NB4 (cell line): ENCODE data around the gene CHAMP1.

Source experiments
- POLR2A ChIP-seq: IDR thresholded peaks from 2 replicates; pipeline ENCODE4 v1.6.1; 2011; ENCODE audit warnings: mild to moderate bottlenecking; ENCODE audit not compliant: insufficient read length; ENCODE audit errors: extremely low read depth
- TF ChIP-seq, protein P1 (sequence below): IDR thresholded peaks from one replicate; pipeline ENCODE4 v1.5.1; 2012; ENCODE audit warnings: low read depth, low read length
- TF ChIP-seq, protein P2 (sequence below): IDR thresholded peaks from 2 replicates; pipeline ENCODE4 v1.6.1; 2011; ENCODE audit warnings: low read depth, low read length

DNA sequence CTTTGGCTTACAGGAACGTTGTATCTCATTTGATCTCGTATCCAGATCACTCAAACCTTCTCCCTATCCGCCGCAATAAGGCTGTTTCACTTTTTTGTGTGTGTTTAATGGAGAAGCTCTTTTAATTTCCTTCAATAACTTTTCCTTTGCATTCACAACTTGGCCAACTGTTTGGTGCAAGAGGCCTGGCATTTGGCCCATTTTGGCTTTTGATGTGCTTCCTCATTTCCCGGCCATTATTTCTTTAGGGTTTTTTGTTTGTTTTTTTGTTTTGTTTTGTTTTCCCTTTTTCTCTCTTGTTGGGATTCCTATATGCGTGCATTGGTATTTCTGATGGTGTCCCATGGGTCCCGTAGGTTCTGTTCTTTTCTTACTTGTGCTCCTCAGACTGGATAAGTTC is 39.0 kb upstream of the CHAMP1 start:
- TF ChIP-seq, protein P1, sequence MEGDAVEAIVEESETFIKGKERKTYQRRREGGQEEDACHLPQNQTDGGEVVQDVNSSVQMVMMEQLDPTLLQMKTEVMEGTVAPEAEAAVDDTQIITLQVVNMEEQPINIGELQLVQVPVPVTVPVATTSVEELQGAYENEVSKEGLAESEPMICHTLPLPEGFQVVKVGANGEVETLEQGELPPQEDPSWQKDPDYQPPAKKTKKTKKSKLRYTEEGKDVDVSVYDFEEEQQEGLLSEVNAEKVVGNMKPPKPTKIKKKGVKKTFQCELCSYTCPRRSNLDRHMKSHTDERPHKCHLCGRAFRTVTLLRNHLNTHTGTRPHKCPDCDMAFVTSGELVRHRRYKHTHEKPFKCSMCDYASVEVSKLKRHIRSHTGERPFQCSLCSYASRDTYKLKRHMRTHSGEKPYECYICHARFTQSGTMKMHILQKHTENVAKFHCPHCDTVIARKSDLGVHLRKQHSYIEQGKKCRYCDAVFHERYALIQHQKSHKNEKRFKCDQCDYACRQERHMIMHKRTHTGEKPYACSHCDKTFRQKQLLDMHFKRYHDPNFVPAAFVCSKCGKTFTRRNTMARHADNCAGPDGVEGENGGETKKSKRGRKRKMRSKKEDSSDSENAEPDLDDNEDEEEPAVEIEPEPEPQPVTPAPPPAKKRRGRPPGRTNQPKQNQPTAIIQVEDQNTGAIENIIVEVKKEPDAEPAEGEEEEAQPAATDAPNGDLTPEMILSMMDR = no peak
- TF ChIP-seq, protein P2, sequence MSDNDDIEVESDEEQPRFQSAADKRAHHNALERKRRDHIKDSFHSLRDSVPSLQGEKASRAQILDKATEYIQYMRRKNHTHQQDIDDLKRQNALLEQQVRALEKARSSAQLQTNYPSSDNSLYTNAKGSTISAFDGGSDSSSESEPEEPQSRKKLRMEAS = no peak
- TF ChIP-seq POLR2A = no peak
